Activated CD4-positive, alpha-beta T cell treated with anti-CD3 and anti-CD28 coated beads, Interleukin-2, amount 50 U/mL, for 16 hours (primary cell): ENCODE results near the gene FAM78A.

Experiments used
- DNase-seq: peaks from one replicate; pipeline ENCODE4 v3.0.0-alpha.2; 2020

The FAM78A gene

GRCh38 chr9:131276094-131276888 lies at the start of gene FAM78A:
FAM78A (minus strand) TSS chr9:131276510; CDS start chr9:131276179, 331 bp downstream.
- DNase-seq, result peak; percentile 58

- no peak for DNase-seq
Observed at GRCh38 chr9:131324736-131325679, 48.7 kb upstream of the FAM78A start.

GRCh38 chr9:131323629-131324028 lies 47.3 kb upstream of the FAM78A start:
- no peak for DNase-seq

- DNase-seq, result no peak
Observed at GRCh38 chr9:131320031-131320685, 43.8 kb upstream of the FAM78A start.

GRCh38 chr9:131319486-131319885 lies 43.2 kb upstream of the FAM78A start:
- no peak for DNase-seq

GRCh38 chr9:131318231-131319085 lies 42.1 kb upstream of the FAM78A start:
- DNase-seq, result no peak

GRCh38 chr9:131312822-131313770 lies 36.8 kb upstream of the FAM78A start:
- DNase-seq, result no peak

GRCh38 chr9:131312246-131312645 lies 35.9 kb upstream of the FAM78A start:
- DNase-seq, result no peak

GRCh38 chr9:131310833-131311554 lies 34.7 kb upstream of the FAM78A start:
- DNase-seq, result peak; percentile 56

- no peak for DNase-seq
Observed at GRCh38 chr9:131309530-131310276, 33.4 kb upstream of the FAM78A start.

- no peak for DNase-seq
Observed at GRCh38 chr9:131308906-131309529, 32.7 kb upstream of the FAM78A start.

- DNase-seq, result no peak
Observed at GRCh38 chr9:131308452-131308851, 32.1 kb upstream of the FAM78A start.

- no peak for DNase-seq
Observed at GRCh38 chr9:131307974-131308373, 31.7 kb upstream of the FAM78A start.

GRCh38 chr9:131306397-131307004 lies 30.2 kb upstream of the FAM78A start:
- no peak for DNase-seq

GRCh38 chr9:131304676-131305355 lies 28.5 kb upstream of the FAM78A start:
- no peak for DNase-seq

GRCh38 chr9:131303381-131304321 lies 27.3 kb upstream of the FAM78A start:
- no peak for DNase-seq
